ENCODE data around the gene ZNF831. TPM values are rescaled to one million over a fixed set of nuclear protein-coding genes. Genes with fewer than 3 reads are reported as not detected.

The ZNF831 gene
- total RNA-seq, 1 donor from 2014 or later: 0.20 TPM

GRCh38 chr20:59141818-59142581, 21.6 kb upstream of the ZNF831 start:
- peak; percentile 14 to 33 for DNase-seq (ENCODE audit: low read depth in 2 of 2)

GRCh38 chr20:59143326-59143725, 20.3 kb upstream of the ZNF831 start:
- DNase-seq (ENCODE audit: low read depth in 2 of 2): no peak

GRCh38 chr20:59144179-59144830, 19.3 kb upstream of the ZNF831 start:
- DNase-seq (ENCODE audit: low read depth in 2 of 2): no peak

- DNase-seq (ENCODE audit: low read depth in 2 of 2): no peak
Measured at GRCh38 chr20:59144831-59145196, 18.8 kb upstream of the ZNF831 start.

GRCh38 chr20:59145247-59145923, 18.2 kb upstream of the ZNF831 start:
- DNase-seq (ENCODE audit: low read depth in 2 of 2): peak in 1 of 2 donors; percentile 32

- DNase-seq (ENCODE audit: low read depth in 2 of 2): peak in 1 of 2 donors; percentile 62
Measured at GRCh38 chr20:59145924-59146779, 17.5 kb upstream of the ZNF831 start.

GRCh38 chr20:59146780-59147565, 16.6 kb upstream of the ZNF831 start:
- DNase-seq (ENCODE audit: low read depth in 2 of 2): peak in 1 of 2 donors; percentile 45

- no peak for DNase-seq (ENCODE audit: low read depth in 2 of 2)
Measured at GRCh38 chr20:59147586-59147985, 16.0 kb upstream of the ZNF831 start.

GRCh38 chr20:59148701-59149493, 14.7 kb upstream of the ZNF831 start:
- DNase-seq (ENCODE audit: low read depth in 2 of 2): no peak

- DNase-seq (ENCODE audit: low read depth in 2 of 2): peak in 1 of 2 donors; percentile 95
Measured at GRCh38 chr20:59149678-59150504, 13.7 kb upstream of the ZNF831 start.

- no peak for DNase-seq (ENCODE audit: low read depth in 2 of 2)
Measured at GRCh38 chr20:59150821-59151251, 12.8 kb upstream of the ZNF831 start.

- no peak for DNase-seq (ENCODE audit: low read depth in 2 of 2)
Measured at GRCh38 chr20:59151391-59151790, 12.2 kb upstream of the ZNF831 start.

GRCh38 chr20:59151820-59152219, 11.8 kb upstream of the ZNF831 start:
- no peak for DNase-seq (ENCODE audit: low read depth in 2 of 2)

- no peak for DNase-seq (ENCODE audit: low read depth in 2 of 2)
Measured at GRCh38 chr20:59152559-59153354, 10.9 kb upstream of the ZNF831 start.

- no peak for DNase-seq (ENCODE audit: low read depth in 2 of 2)
Measured at GRCh38 chr20:59153355-59153681, 10.3 kb upstream of the ZNF831 start.

GRCh38 chr20:59153832-59154231, 9.8 kb upstream of the ZNF831 start:
- no peak for DNase-seq (ENCODE audit: low read depth in 2 of 2)

- DNase-seq (ENCODE audit: low read depth in 2 of 2): no peak
Measured at GRCh38 chr20:59154317-59155013, 9.2 kb upstream of the ZNF831 start.

- no peak for DNase-seq (ENCODE audit: low read depth in 2 of 2)
Measured at GRCh38 chr20:59157064-59157463, 6.6 kb upstream of the ZNF831 start.

Measured in lung microvascular endothelial cell (primary cell).